Nephron (organoid): ENCODE results near the gene PRKAG2.

Experiments used
- H3K27ac Mint-ChIP-seq, 3 experiments: 2 replicates each; pipeline ENCODE4 v1.8.0; 2020; ENCODE audit warnings: mixed read lengths in 3 of 3, mild to moderate bottlenecking in 2 of 3, moderate library complexity in 1 of 3
- H3K27me3 Mint-ChIP-seq: 2 replicates; pipeline ENCODE4 v1.8.0; 2021; ENCODE audit warnings: low read depth, mild to moderate bottlenecking, moderate library complexity, mixed read lengths
- H3K36me3 Mint-ChIP-seq: 2 replicates; pipeline ENCODE4 v1.8.0; 2020; ENCODE audit warnings: low read depth, mixed read lengths
- H3K4me1 Mint-ChIP-seq: 2 replicates; pipeline ENCODE4 v1.8.0; 2020; ENCODE audit warnings: mixed read lengths
- H3K4me3 Mint-ChIP-seq, 3 experiments: 2 replicates each; pipeline ENCODE4 v1.8.0; 2020; ENCODE audit warnings: mild to moderate bottlenecking in 3 of 3, mixed read lengths in 3 of 3, moderate library complexity in 2 of 3
- H3K9me3 Mint-ChIP-seq: 2 replicates; pipeline ENCODE4 v1.8.0; 2020; ENCODE audit warnings: mixed read lengths
- CTCF ChIP-seq, 3 experiments: fragments of 200-600 bp; sonication (generic); IDR thresholded peaks; one replicate each; pipeline ENCODE4 v1.5.0; 2021; ENCODE audit warnings: antibody characterized with exemption in 3 of 3; ENCODE audit not compliant: unreplicated experiment in 3 of 3

PRKAG2 gene

DNA sequence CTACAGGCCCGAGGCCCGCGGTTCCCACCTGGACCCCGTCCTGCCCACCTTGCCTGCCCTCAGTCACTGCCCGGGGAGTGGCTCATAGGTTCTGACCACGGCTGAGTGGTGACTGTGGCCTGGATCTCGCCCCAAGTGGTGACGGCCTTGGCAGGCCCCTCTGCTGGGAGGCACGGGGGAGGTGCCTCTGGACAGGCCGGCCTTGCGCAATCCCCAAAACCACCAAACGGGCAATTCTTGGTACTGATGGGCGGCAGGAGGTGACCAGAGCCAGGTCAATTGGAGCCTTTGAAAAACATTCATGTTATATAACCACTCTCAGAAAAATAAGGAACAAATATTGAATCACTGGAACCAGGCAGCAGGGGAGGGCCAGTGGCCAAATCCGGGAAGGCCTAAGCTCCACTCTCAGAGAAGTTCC, 83.4 kb downstream of the PRKAG2 start:
- H3K4me3 Mint-ChIP-seq, result no peak overlapping the region
- peaks cover 25% of the 10 kb centered on the region for H3K27me3 Mint-ChIP-seq
- peaks cover 23% of the 10 kb centered on the region for H3K4me1 Mint-ChIP-seq
- no peaks in the 10 kb centered on the region for H3K9me3 Mint-ChIP-seq
- no peak overlapping the region for H3K27ac Mint-ChIP-seq
- H3K36me3 Mint-ChIP-seq, result no peaks in the 10 kb centered on the region
- TF ChIP-seq CTCF (IDR thresholded peaks at IDR 0.05; ENCODE audit: unreplicated experiment in 3 of 3), result no peak

DNA sequence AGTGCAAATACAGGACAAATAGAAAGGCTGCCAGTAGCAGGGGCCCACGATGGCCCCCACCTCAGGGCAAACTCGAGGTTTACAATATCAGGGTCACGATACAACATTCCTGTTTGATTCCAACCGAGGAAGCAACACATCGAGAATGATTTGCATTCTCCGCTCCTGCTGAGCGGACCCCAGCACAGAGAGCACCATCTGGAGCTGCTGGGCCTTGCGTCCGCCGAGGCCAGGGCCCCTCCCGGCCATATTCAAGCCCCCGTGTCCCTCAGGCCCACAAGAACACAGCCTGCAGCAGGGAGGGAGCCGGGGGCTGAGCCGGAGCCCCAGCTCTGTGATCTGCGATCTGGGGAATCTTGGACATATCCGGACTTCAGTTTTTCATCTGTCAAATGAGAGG, 84.3 kb downstream of the PRKAG2 start:
- TF ChIP-seq CTCF (IDR thresholded peaks at IDR 0.05; ENCODE audit: unreplicated experiment in 3 of 3), result no peak
- Mint-ChIP-seq H3K9me3 (no peaks in the 10 kb centered on the region), H3K4me3 (no peak overlapping the region), H3K27ac (no peak overlapping the region), H3K36me3 (no peaks in the 10 kb centered on the region), H3K4me1 (peaks cover 21% of the 10 kb centered on the region), H3K27me3 (peaks cover 25% of the 10 kb centered on the region)

DNA sequence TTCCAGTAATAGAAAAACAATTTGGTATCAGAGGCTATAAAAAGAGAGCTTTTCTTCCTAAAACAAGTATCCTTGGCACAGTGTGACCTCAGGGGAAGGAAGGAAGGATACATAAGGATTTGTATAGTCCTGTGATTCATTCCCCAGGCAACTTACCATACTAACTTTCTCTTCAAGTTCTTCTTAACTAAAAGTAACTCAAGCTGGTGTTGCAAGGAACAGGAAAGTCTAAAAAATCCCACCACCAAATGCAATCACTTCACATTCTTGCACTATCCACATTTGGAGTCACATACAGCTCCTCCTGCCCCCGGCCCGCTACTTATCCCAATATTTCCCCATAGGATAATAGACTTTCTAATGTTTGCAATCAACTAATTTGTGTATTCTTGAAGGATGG, 84.8 kb downstream of the PRKAG2 start:
- peaks cover 30% of the 10 kb centered on the region for H3K27me3 Mint-ChIP-seq
- no peaks in the 10 kb centered on the region for H3K36me3 Mint-ChIP-seq
- TF ChIP-seq CTCF (IDR thresholded peaks at IDR 0.05; ENCODE audit: unreplicated experiment in 3 of 3), result no peak
- peaks cover 19% of the 10 kb centered on the region for H3K4me1 Mint-ChIP-seq
- no peaks in the 10 kb centered on the region for H3K9me3 Mint-ChIP-seq
- no peak overlapping the region for H3K4me3 Mint-ChIP-seq
- H3K27ac Mint-ChIP-seq, result no peak overlapping the region

- Mint-ChIP-seq H3K27ac (no peak overlapping the region), H3K9me3 (no peaks in the 10 kb centered on the region), H3K4me1 (peaks cover 19% of the 10 kb centered on the region), H3K36me3 (no peaks in the 10 kb centered on the region), H3K27me3 (peaks cover 30% of the 10 kb centered on the region), H3K4me3 (no peak overlapping the region)
- no peak for TF ChIP-seq CTCF (IDR thresholded peaks at IDR 0.05; ENCODE audit: unreplicated experiment in 3 of 3)
Measured at GRCh38 chr7:151790830-151791620, 85.9 kb downstream of the PRKAG2 start.

DNA sequence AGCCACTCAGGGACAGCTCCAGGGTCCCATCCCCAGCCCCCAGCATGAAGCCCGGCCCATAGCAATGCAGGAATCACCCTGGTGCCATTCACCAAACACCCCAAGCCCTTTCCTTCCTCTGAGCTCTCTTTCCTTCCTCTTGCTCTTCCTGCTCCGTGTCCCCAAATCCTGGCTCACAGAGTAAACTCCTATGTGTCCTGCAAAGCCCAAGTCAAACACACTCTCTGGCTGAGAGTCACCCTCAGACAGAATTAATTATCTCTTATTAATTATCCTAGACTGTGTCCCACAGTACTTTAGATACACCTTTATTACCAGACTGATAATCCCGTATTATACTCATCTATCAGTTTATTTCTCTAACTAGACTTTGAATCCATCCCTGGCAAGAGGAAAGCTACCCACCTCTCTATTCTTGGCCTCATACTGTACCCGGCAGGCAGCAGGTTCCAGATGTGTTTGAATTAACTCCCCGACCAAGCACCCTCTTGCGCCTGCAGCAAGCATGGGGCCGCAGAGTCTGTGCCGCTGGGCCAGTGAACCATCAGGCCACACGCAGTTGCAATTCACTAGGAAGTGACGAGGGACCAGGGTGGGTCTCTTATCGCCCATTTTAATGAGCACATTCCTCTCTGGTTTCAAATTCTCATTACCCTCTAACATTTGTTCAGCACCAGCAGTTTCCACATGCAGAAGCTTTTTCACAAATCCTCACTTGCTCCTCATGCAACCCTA, 86.7 kb downstream of the PRKAG2 start:
- TF ChIP-seq CTCF (IDR thresholded peaks at IDR 0.05; ENCODE audit: unreplicated experiment in 3 of 3), result no peak
- no peak overlapping the region for H3K4me3 Mint-ChIP-seq
- H3K4me1 Mint-ChIP-seq, result peaks cover 19% of the 10 kb centered on the region
- H3K36me3 Mint-ChIP-seq, result no peaks in the 10 kb centered on the region
- no peaks in the 10 kb centered on the region for H3K9me3 Mint-ChIP-seq
- peaks cover 38% of the 10 kb centered on the region for H3K27me3 Mint-ChIP-seq
- H3K27ac Mint-ChIP-seq, result no peak overlapping the region
